ENCODE measurements around the gene CTSS.
A peak's percentile ranks its signal among the peaks of the same experiment; 100 is the strongest.
"Not testable (repeated sequence)": the region's sequence is repeated elsewhere in the genome, so short reads cannot be mapped to it uniquely, and the experiment has no call there.

The CTSS gene

GRCh38 chr1:150775276-150775675, 9.7 kb upstream of the CTSS start:
- no peak for DNase-seq (ENCODE audit: low read depth)

- no peak for DNase-seq (ENCODE audit: low read depth)
Measured at GRCh38 chr1:150772326-150772725, 6.7 kb upstream of the CTSS start.

- not testable (repeated sequence) for DNase-seq (ENCODE audit: low read depth)
Measured at GRCh38 chr1:150767704-150768103, 2.1 kb upstream of the CTSS start.

- not testable (repeated sequence) for DNase-seq (ENCODE audit: low read depth)
Measured at GRCh38 chr1:150765977-150766301, 361 bp upstream of the CTSS start.

- DNase-seq (ENCODE audit: low read depth), result peak; percentile 25
Measured at GRCh38 chr1:150764617-150765101, 919 bp downstream of the CTSS start.

- DNase-seq (ENCODE audit: low read depth), result no peak
Measured at GRCh38 chr1:150763018-150763417, 2.6 kb downstream of the CTSS start.

- no peak for DNase-seq (ENCODE audit: low read depth)
Measured at GRCh38 chr1:150762552-150762951, 3.0 kb downstream of the CTSS start.

GRCh38 chr1:150761801-150762200, 3.8 kb downstream of the CTSS start:
- DNase-seq (ENCODE audit: low read depth), result no peak

GRCh38 chr1:150760013-150760412, 5.6 kb downstream of the CTSS start:
- DNase-seq (ENCODE audit: low read depth), result no peak

- no peak for DNase-seq (ENCODE audit: low read depth)
Measured at GRCh38 chr1:150753416-150753815, 12.2 kb downstream of the CTSS start.

- DNase-seq (ENCODE audit: low read depth), result no peak
Measured at GRCh38 chr1:150751443-150751842, 14.1 kb downstream of the CTSS start.

GRCh38 chr1:150749720-150750311, 15.8 kb downstream of the CTSS start:
- no peak for DNase-seq (ENCODE audit: low read depth)

- no peak for DNase-seq (ENCODE audit: low read depth)
Measured at GRCh38 chr1:150748878-150749719, 16.5 kb downstream of the CTSS start.

- DNase-seq (ENCODE audit: low read depth), result no peak
Measured at GRCh38 chr1:150730130-150730721, 35.4 kb downstream of the CTSS start.

GRCh38 chr1:150724336-150724735, 41.2 kb downstream of the CTSS start:
- no peak for DNase-seq (ENCODE audit: low read depth)

GRCh38 chr1:150720703-150721102, 44.9 kb downstream of the CTSS start, which contains the start of gene HORMAD1:
Gene HORMAD1, minus strand, starts transcription at chr1:150720895. Its CDS starts 1,390 bp downstream, at chr1:150719505.
- DNase-seq (ENCODE audit: low read depth), result no peak

- no peak for DNase-seq (ENCODE audit: low read depth)
Measured at GRCh38 chr1:150720098-150720497, 45.5 kb downstream of the CTSS start.

- no peak for DNase-seq (ENCODE audit: low read depth)
Measured at GRCh38 chr1:150718225-150718891, 47.2 kb downstream of the CTSS start.

GRCh38 chr1:150709031-150709430, 56.5 kb downstream of the CTSS start:
- DNase-seq (ENCODE audit: low read depth), result not testable (repeated sequence)

GRCh38 chr1:150708595-150708994, 57.0 kb downstream of the CTSS start:
- no peak for DNase-seq (ENCODE audit: low read depth)

- no peak for DNase-seq (ENCODE audit: low read depth)
Measured at GRCh38 chr1:150706091-150706490, 59.5 kb downstream of the CTSS start.

GRCh38 chr1:150703427-150703826, 62.2 kb downstream of the CTSS start:
- DNase-seq (ENCODE audit: low read depth), result no peak
